NCI-H2029 treated with DMSO at 0.1 percent for 48 hours (cell line): ENCODE measurements around the gene DOCK9.
"Not testable (repeated sequence)": the region's sequence is repeated elsewhere in the genome, so short reads cannot be mapped to it uniquely, and the experiment has no call there.

Experiments used
- DNase-seq: peaks from one replicate; lab custom pipeline; 2025; lab: John Stamatoyannopoulos, UW

Gene DOCK9

GRCh38 chr13:98822225-98822606, 155.6 kb downstream of the DOCK9 start:
- no peak for DNase-seq

DNA sequence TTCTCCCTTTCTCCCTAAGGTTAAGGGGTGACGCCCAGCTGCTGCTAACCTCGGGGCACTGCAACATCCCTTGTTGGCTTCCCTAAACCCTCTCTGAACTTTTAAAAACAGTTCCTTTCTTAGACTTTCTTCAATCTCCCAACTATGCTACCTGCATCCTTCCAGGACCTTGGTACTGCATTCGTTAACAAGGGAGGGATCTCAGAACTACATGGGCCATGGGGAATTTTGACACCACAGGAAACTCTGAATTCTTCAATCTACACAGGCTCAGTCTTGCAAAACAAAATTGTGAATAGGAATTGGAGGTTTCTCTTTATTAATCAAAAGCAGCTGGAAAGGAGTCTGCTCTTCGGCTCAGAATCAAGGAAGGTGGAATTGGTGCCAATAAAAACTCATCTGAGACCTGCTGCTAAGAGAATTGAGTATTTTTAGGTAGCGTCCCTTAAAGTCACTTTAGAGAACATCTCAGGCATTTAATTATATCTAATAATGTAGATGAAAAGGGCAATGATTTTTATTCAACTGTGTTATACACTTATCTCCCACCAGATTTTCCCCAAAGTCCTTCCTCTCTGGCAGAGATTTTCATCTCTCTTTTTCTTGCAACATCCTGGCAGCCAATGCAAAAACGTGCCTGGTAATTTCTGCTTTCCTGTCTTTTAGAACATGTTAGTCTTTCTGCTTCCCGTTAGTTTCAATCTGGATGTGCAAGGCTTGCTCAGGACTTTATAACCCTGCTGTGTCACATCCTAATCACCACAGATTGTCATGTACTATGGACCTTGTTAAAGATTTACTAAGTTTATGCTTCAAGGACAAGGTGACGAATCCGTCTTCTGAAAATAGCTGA, 156.3 kb downstream of the DOCK9 start:
- DNase-seq = no peak

GRCh38 chr13:98820744-98821371, 157.0 kb downstream of the DOCK9 start:
- no peak for DNase-seq

DNA sequence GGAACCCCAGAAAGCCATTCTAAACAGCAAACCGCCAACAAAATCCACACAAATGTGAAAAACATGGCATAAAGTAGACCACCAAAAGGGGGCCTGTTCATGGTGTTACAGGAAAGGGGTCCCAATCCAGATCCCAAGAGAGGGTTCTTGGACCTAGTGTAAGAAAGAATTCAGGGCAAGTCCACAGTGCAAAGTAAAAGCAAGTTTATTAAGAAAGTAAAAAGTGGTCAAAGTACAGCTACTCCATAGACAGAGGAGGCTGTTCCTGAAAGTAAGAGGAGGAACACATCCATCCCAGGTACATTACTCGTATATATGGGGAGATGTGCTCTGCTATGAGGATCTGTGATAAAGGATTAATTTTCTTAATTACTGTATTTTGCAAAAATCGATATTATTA, 157.6 kb downstream of the DOCK9 start:
- DNase-seq = no peak

DNA sequence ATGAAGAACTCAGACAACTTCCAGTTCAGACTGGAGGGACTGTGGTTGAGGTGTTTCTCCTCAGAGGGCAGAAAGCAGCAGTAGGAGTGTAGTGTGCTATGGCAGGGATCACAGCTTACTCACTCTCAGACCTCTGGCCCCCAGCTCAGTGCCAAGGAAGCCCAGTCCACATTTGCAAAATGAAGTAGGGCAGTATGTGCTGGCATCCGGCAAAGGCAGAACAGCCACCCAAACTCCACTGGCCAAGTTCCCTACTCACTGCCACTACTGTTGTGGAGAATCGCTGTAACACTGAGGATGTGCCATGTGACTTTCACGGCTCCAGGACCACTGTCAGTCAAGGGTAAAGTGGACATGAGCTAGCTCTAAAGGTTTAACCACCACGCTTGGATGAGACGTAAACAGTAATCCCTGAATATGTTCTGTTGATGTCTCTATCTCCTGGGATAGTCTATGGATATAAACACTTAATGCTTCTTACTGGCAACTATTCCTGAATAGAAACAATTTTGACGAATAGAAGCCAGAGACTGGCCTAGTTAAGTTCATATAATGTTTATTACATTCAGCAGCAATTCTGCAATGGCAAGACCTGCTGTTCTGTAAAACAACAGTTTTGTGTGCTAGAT, 158.4 kb downstream of the DOCK9 start:
- no peak for DNase-seq

DNA sequence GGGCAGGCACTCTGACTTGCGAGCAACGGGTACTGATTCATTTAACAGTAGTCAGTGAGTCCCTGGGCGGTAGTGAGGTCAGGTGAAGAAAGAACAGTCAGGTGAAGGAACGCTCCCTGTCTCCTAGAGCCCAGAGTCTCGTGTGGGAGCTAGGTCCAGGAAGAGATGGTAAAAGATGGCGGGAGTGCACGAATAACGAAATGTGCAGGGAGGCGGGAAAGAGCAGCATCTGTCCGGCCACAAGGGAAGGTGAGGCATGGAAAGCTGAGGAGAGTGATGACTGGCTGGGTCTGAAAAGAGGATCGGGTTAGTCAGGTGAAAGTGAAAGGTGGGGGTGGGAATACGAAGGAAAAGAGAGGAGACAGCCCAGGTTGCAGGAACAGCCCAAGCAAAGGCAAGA, 161.5 kb downstream of the DOCK9 start:
- DNase-seq = no peak

GRCh38 chr13:98813993-98814392, 163.9 kb downstream of the DOCK9 start:
- DNase-seq = no peak

- not testable (repeated sequence) for DNase-seq
These were observed 165.6 kb downstream of the DOCK9 start for GRCh38 chr13:98812186-98812790.

DNA sequence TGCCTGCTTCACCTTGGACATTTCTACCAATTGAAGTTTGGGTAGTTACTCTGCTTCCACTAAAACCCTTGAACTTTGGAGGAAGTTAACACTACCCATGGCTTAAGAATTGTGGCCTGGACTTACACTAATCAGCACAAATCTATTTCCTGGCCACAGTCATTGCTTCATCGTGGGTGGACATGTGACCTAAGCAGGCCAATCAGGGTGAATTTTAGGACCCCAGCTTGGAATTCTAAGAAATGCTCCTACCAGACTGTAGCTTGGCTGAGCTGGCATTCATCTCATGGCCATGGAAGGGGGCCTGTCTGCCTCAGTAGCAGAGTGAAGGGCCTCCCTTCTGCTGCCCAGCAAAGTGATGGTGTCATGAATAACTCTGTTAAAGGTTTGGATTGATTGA, 167.1 kb downstream of the DOCK9 start:
- no peak for DNase-seq

- no peak for DNase-seq
These were observed 168.5 kb downstream of the DOCK9 start for GRCh38 chr13:98809345-98809777.

GRCh38 chr13:98807774-98808173, 170.1 kb downstream of the DOCK9 start:
- no peak for DNase-seq

DNA sequence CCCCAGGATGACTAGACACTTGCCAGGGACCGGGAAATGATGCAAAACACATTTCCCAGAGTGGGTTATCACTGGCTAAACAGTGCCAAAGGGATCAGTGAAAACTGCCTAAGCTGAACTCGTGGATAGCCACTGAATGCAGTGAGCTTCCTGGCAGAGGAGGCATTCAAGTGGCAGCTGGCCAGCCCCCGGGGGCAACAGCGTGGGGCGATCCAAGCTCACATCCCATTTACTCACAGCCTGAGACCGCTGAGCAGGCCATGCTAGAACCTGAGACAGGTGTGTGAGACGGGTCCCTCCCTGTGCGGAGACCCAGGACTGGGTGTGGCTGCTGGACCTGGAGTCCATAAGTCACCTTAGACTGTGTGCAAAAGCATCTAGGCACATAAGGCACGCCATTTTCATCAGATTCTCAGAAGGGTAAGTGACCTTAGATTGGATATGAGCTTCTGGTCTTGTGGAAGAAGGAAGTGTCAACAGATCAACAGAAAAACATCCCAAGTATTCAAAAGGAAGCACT, 173.5 kb downstream of the DOCK9 start:
- no peak for DNase-seq

- DNase-seq = no peak
These were observed 173.9 kb downstream of the DOCK9 start for GRCh38 chr13:98803921-98804320.

DNA sequence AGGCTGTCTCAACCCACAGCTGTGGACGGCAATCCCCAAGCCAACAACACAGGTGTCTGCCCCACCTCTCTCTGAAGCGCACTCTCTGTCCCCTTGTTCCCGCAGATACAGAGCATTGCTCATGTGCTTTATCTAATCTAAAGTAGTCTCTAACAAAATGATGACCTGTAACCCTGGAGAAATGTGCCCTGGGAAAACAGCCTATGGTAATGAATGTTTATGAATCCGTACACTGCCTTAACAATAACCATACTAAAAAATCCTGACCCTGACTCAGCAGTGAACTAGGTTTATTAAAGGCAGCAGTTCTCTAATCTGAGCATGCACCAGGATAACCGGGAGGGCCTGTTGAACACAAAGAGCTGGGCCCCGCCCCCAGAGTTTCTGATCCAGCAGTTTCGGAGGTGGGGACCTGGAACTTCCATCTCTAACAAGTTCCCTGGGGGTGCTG, 174.7 kb downstream of the DOCK9 start:
- DNase-seq = no peak

DNA sequence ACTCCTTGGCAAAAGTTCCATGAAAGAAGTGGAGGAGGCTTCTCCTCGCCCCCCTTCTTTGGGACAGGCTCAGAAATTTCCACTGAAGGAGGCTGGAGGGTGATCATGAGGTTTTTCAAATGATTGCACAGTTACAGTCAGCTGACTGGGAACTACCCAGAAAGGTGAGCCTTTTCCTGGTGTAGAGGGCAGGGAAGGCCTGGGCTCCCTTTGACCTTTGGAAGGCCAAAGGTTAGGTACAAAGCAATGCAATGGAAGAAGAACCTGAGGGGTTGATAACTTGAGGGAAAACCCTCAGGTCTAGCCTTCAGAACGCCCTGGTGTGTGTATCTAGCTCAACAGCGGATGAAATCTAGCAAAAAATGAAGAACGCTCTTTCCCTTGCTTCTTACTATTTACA, 175.3 kb downstream of the DOCK9 start:
- DNase-seq = no peak

- DNase-seq = no peak
These were observed 176.0 kb downstream of the DOCK9 start for GRCh38 chr13:98801626-98802418.

DNA sequence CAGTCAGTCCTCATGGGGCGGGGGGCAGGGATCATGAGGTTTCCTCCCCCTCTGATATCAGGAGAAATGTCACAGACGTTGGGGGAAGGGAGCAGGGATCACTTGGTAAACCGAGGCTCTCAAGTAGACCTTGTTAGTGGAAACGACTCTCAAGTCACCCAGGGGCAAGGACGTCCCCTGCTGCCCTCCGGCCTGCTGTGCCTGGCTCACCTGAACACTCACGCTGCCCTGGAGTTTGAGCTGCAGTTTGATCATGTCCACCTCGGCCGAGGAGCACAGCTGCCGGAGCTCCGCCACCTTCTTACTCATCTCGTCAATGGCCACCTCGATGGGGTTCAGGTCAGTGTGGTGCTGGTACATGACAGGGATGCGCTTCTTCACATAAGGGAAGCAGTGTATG, 177.8 kb downstream of the DOCK9 start:
- no peak for DNase-seq

DNA sequence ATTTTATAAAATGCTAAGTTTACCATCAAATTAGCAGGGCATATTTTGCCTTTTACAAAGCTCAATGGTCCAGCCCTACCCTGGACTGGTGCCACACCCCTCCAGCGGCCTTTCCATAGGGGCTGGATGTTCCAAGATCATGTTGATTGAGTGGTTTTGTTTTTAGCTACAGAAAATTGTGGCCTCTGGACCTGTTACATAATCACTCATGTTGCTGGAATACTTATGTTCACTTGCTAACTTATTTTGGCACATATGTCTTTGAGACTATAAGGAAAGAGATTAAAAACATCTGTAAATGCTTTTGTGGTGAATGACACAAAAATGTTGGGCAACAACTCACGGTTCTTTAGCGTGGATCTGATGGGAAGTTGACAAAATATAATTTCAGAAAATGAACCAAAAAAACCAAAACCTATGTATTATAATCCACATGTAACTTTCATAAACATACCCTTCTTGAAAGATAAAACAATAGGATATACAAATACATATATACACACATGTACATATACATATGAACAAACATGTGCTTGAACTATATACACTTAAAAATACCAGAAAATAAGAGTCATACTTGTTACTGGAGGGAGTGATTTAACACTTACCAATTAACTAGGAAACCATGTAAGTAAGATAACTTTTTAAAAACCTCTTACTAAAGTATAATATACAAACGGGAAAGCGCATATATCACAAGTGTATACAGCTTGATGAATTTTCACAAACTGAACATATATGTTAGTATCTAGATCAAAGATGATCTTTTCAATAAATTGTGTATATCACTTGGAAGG, 178.8 kb downstream of the DOCK9 start:
- no peak for DNase-seq

GRCh38 chr13:98797456-98797855, 180.4 kb downstream of the DOCK9 start:
- DNase-seq = no peak

GRCh38 chr13:98796798-98797197, 181.1 kb downstream of the DOCK9 start:
- DNase-seq = no peak

DNA sequence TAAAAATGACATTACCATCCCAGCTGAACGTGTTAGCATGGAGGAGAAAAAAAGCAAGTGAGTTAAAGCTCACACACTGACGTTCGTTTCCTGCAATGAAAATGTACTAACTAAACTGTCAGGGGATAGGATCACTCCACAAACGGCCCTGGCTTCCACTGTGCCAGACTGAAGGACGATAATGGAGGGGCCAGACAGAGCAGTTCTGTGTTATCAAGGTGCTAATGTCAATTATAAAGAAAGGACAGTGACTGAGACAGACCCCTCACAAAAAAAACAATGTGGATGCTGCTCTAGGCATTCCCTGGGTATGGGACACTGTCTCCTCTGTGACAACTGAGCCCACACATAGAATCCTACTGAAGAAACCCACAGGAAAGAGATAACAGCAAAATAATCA, 181.7 kb downstream of the DOCK9 start:
- no peak for DNase-seq
